PC-3 (cell line): Measurements from ENCODE around the gene ZCCHC7. TPM values are rescaled to one million over a fixed set of nuclear protein-coding genes. Genes with fewer than 3 reads are reported as not detected.
"Not testable (repeated sequence)": the region's sequence is repeated elsewhere in the genome, so short reads cannot be mapped to it uniquely, and the experiment has no call there.

Source experiments
- ATAC-seq: fragments of 200-7000 bp; cut with Tn5 transposase; 2 replicates; pipeline ENCODE4 v1.9.1; 2020; ENCODE audit warnings: mild to moderate bottlenecking, moderate library complexity
- BruUV-seq: library from RNA; stranded (reverse); fragments of 400-500 nt; replicated peaks from 2 replicates; lab custom pipeline; 2021; lab: Mats Ljungman, UMichigan
- CTCF ChIA-PET: fragments of 300-600 bp; sonication (Branson Sonifier 250); formaldehyde crosslinking; loops from one replicate; lab custom pipeline; 2022; ENCODE audit warnings: antibody characterized with exemption; lab: Charles Lee
- POLR2A ChIA-PET: fragments of 300-600 bp; sonication (Branson Sonifier 250); formaldehyde crosslinking; loops from one replicate; lab custom pipeline; 2022; ENCODE audit warnings: antibody characterized with exemption; ENCODE audit not compliant: unreplicated experiment; lab: Charles Lee
- DNase-seq: peaks from one replicate; pipeline ENCODE4 v3.0.0-alpha.2; 2015
- H2AFZ ChIP-seq: fragments of 300-600 bp; sonication (generic); 2 replicates; pipeline ENCODE4 v1.6.0; 2016; ENCODE audit warnings: antibody characterized with exemption, low read length
- H3F3A ChIP-seq: fragments of 300-600 bp; sonication (generic); one replicate; pipeline ENCODE4 v1.6.0; 2017; ENCODE audit warnings: antibody characterized with exemption, low read length, control low read depth, mild to moderate bottlenecking; ENCODE audit not compliant: unreplicated experiment
- H3K27ac ChIP-seq: fragments of 300-600 bp; sonication (generic); 2 replicates; pipeline ENCODE4 v1.5.1; 2016; ENCODE audit warnings: mild to moderate bottlenecking, low read length
- H3K27me3 ChIP-seq: fragments of 300-600 bp; sonication (generic); 2 replicates; pipeline ENCODE4 v1.6.1; 2016; ENCODE audit warnings: low read length, mixed read lengths
- H3K36me3 ChIP-seq: fragments of 300-600 bp; sonication (generic); 2 replicates; pipeline ENCODE4 v1.6.1; 2016; ENCODE audit warnings: low read depth, mixed run types, low read length, mixed read lengths
- H3K4me1 ChIP-seq: fragments of 300-600 bp; sonication (generic); 2 replicates; pipeline ENCODE4 v1.5.1; 2016; ENCODE audit warnings: low read length; ENCODE audit not compliant: insufficient read depth
- H3K4me2 ChIP-seq: fragments of 300-600 bp; sonication (generic); 2 replicates; pipeline ENCODE4 v1.6.0; 2016; ENCODE audit warnings: low read length
- H3K4me3 ChIP-seq: fragments of 300-600 bp; sonication (generic); 2 replicates; pipeline ENCODE4 v1.5.1; 2016; ENCODE audit warnings: mild to moderate bottlenecking, low read length, mixed read lengths
- H3K79me2 ChIP-seq: fragments of 300-600 bp; sonication (generic); 2 replicates; pipeline ENCODE4 v1.6.1; 2017; ENCODE audit warnings: low read length, mixed read lengths
- H3K9ac ChIP-seq: fragments of 300-600 bp; sonication (generic); 2 replicates; pipeline ENCODE4 v1.6.0; 2016; ENCODE audit warnings: mild to moderate bottlenecking, low read length
- H3K9me2 ChIP-seq: fragments of 300-600 bp; sonication (generic); replicated peaks from 2 replicates; pipeline ENCODE4 v1.6.1; 2016; ENCODE audit warnings: mixed run types, low read length, mixed read lengths
- H3K9me3 ChIP-seq: fragments of 300-600 bp; sonication (generic); 2 replicates; pipeline ENCODE4 v1.6.1; 2016; ENCODE audit warnings: low read length, mixed read lengths
- H4K20me1 ChIP-seq: fragments of 300-600 bp; sonication (generic); 2 replicates; pipeline ENCODE4 v1.6.1; 2016; ENCODE audit warnings: low read length, mixed read lengths
- CTCF ChIP-seq: fragments of 300-600 bp; sonication (generic); conservative IDR thresholded peaks from 2 replicates; pipeline ENCODE4 v1.5.1; 2017; ENCODE audit warnings: antibody characterized with exemption, low read depth, mild to moderate bottlenecking, low read length
- EZH2 ChIP-seq: fragments of 300-600 bp; sonication (generic); IDR thresholded peaks from one replicate; pipeline ENCODE4 v1.6.1; 2017; ENCODE audit warnings: antibody characterized with exemption, mild to moderate bottlenecking, low read length; ENCODE audit not compliant: unreplicated experiment
- EZH2phosphoT487 ChIP-seq: fragments of 300-600 bp; sonication (generic); IDR thresholded peaks from 2 replicates; pipeline ENCODE4 v1.6.1; 2018; ENCODE audit warnings: mild to moderate bottlenecking, antibody characterized with exemption, low read length, borderline replicate concordance
- intact Hi-C: fragments of 100-400 bp; cut with micrococcal nuclease; formaldehyde crosslinking; loops from 2 replicates; pipeline ENCODE4 v1.9.0; 2023
- total RNA-seq: library from RNA; depleted of rRNA; stranded (reverse); fragments of >200 nt; gene quantifications from 2 replicates; pipeline ENCODE4 v1.2.3, GENCODE V29; 2014

ZCCHC7 gene
- total RNA-seq, 1 experiment from 2014 or later: 6.5 TPM

DNA sequence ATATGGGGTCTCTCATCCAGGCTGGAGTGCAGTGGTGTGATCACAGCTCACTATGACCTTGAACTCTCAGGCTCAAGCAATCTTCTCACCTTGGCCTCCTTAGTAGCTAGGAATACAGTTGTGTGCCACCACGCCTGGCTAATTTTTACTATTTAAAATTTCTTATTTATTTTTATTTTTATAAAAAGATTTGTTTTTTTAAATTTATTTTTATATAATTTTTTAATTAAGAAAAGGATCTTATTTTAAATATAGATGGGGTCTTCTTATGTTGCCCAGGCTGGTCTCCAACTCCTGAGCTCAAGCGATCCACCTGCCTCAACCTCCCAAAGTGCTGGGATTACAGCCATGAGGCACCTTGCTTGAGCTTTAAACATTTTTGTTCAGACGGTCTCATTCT lies 2.4 kb upstream of the ZCCHC7 start:
- Histone ChIP-seq H3K9me2 (no peaks in the 10 kb centered on the region), H3K27me3 (no peaks in the 10 kb centered on the region), H3K27ac (no peak overlapping the region), H2AFZ (no peak overlapping the region), H3K79me2 (peaks cover 25% of the 10 kb centered on the region), H3F3A (no peaks in the 10 kb centered on the region), H3K9ac (no peak overlapping the region), H3K9me3 (no peaks in the 10 kb centered on the region), H3K4me1 (peaks cover 3% of the 10 kb centered on the region; the same call in 1 of the 2 replicates), H3K4me2 (no peak overlapping the region), H3K36me3 (no peaks in the 10 kb centered on the region), H4K20me1 (no peaks in the 10 kb centered on the region), H3K4me3 (no peak overlapping the region)
- intact Hi-C loops: no loop called here
- ChIA-PET CTCF (no interaction called here), POLR2A (no interaction called here)
- no TSS peak for BruUV-seq
- ATAC-seq: no peak
- DNase-seq: no peak
- TF ChIP-seq EZH2 (no peak), EZH2phosphoT487 (no peak), CTCF (no peak)

- Histone ChIP-seq H2AFZ (peak overlapping the region; percentile 97), H3K9ac (peak overlapping the region; percentile 90; the same call in 1 of the 2 replicates), H3K36me3 (no peaks in the 10 kb centered on the region), H3K4me2 (peak overlapping the region; percentile 85; the same call in 1 of the 2 replicates), H3K9me3 (no peaks in the 10 kb centered on the region), H3K79me2 (peaks cover 39% of the 10 kb centered on the region), H3K4me3 (no peak overlapping the region), H3F3A (no peaks in the 10 kb centered on the region), H3K4me1 (peaks cover 3% of the 10 kb centered on the region; the same call in 1 of the 2 replicates), H3K9me2 (no peaks in the 10 kb centered on the region), H3K27ac (no peak overlapping the region), H4K20me1 (no peaks in the 10 kb centered on the region), H3K27me3 (no peaks in the 10 kb centered on the region)
- TF ChIP-seq CTCF: no peak
- TF ChIP-seq EZH2: no peak
- no peak for TF ChIP-seq EZH2phosphoT487
- CTCF ChIA-PET: no interaction called here
- BruUV-seq: no TSS peak
- POLR2A ChIA-PET: no interaction called here
- no peak for DNase-seq
- no peak for ATAC-seq
- intact Hi-C loops: no loop called here
These were observed 1.0 kb upstream of the ZCCHC7 start for GRCh38 chr9:37119360-37119759.

GRCh38 chr9:37120843-37121335 lies 515 bp downstream of the ZCCHC7 start:
- Histone ChIP-seq H3K4me2 (peak overlapping the region; percentile 85), H2AFZ (peak overlapping the region; percentile 79), H3K79me2 (peaks cover 53% of the 10 kb centered on the region), H3K27ac (peak overlapping the region; percentile 37), H3K4me3 (peak overlapping the region; percentile 90), H3K9ac (peak overlapping the region; percentile 90)
- TSS peak; percentile 58 for BruUV-seq
- CTCF ChIA-PET: interaction anchor here (0.6 to 1.2 kb wide), 3 partner anchors 110 to 344 kb away, joined by 3 read pairs; partner anchors contain the start of gene ZBTB5
- H3K9me2 ChIP-seq, POLR2A ChIA-PET, H3K9me3 ChIP-seq, H4K20me1 ChIP-seq, H3K4me1 ChIP-seq, H3K36me3 ChIP-seq, H3K27me3 ChIP-seq, H3F3A ChIP-seq: not testable (repeated sequence)
- peak; percentile 48 for ATAC-seq
- intact Hi-C loops: loop anchor here (10.0 kb wide), 1 partner anchor 104 kb away; no protein-coding TSS in a partner anchor
- peak; percentile 10 for DNase-seq
